ENCODE results near the gene BUB1B.

Gene BUB1B

GRCh38 chr15:40182358-40183029 lies 21.6 kb downstream of the BUB1B start:
- DNase-seq (ENCODE audit: low read depth in 2 of 2, low spot score in 1 of 2), result no peak

- DNase-seq (ENCODE audit: low read depth in 2 of 2, low spot score in 1 of 2), result no peak
Observed at GRCh38 chr15:40183636-40184463, 23.0 kb downstream of the BUB1B start.

GRCh38 chr15:40190591-40190990 lies 29.7 kb downstream of the BUB1B start:
- DNase-seq (ENCODE audit: low read depth in 2 of 2, low spot score in 1 of 2), result no peak

- no peak for DNase-seq (ENCODE audit: low read depth in 2 of 2, low spot score in 1 of 2)
Observed at GRCh38 chr15:40192942-40193341, 32.1 kb downstream of the BUB1B start.

GRCh38 chr15:40197434-40197833 lies 36.6 kb downstream of the BUB1B start:
- DNase-seq (ENCODE audit: low read depth in 2 of 2, low spot score in 1 of 2), result no peak

- DNase-seq (ENCODE audit: low read depth in 2 of 2, low spot score in 1 of 2), result no peak
Observed at GRCh38 chr15:40198355-40199085, 37.7 kb downstream of the BUB1B start.

GRCh38 chr15:40204100-40204499 lies 43.2 kb downstream of the BUB1B start:
- DNase-seq (ENCODE audit: low read depth in 2 of 2, low spot score in 1 of 2), result no peak

GRCh38 chr15:40217166-40217824 lies 56.4 kb downstream of the BUB1B start:
- no peak for DNase-seq (ENCODE audit: low read depth in 2 of 2, low spot score in 1 of 2)

- no peak for DNase-seq (ENCODE audit: low read depth in 2 of 2, low spot score in 1 of 2)
Observed at GRCh38 chr15:40219801-40220200, 58.9 kb downstream of the BUB1B start.

- DNase-seq (ENCODE audit: low read depth in 2 of 2, low spot score in 1 of 2), result no peak
Observed at GRCh38 chr15:40222131-40222530, 61.3 kb downstream of the BUB1B start.

- no peak for DNase-seq (ENCODE audit: low read depth in 2 of 2, low spot score in 1 of 2)
Observed at GRCh38 chr15:40226736-40227135, 65.9 kb downstream of the BUB1B start.

- no peak for DNase-seq (ENCODE audit: low read depth in 2 of 2, low spot score in 1 of 2)
Observed at GRCh38 chr15:40229316-40229715, 68.4 kb downstream of the BUB1B start.

GRCh38 chr15:40229956-40230355 lies 69.1 kb downstream of the BUB1B start:
- no peak for DNase-seq (ENCODE audit: low read depth in 2 of 2, low spot score in 1 of 2)

GRCh38 chr15:40232625-40233070 lies 71.8 kb downstream of the BUB1B start:
- no peak for DNase-seq (ENCODE audit: low read depth in 2 of 2, low spot score in 1 of 2)

- DNase-seq (ENCODE audit: low read depth in 2 of 2, low spot score in 1 of 2), result no peak
Observed at GRCh38 chr15:40233727-40234577, 73.1 kb downstream of the BUB1B start.

GRCh38 chr15:40234783-40235182 lies 73.9 kb downstream of the BUB1B start:
- no peak for DNase-seq (ENCODE audit: low read depth in 2 of 2, low spot score in 1 of 2)

GRCh38 chr15:40235201-40235885 lies 74.5 kb downstream of the BUB1B start:
- no peak for DNase-seq (ENCODE audit: low read depth in 2 of 2, low spot score in 1 of 2)

GRCh38 chr15:40238532-40239403 lies 77.9 kb downstream of the BUB1B start, which contains the start of gene PAK6:
Gene PAK6, plus strand, starts transcription at chr15:40239063. Its CDS starts 25,723 bp downstream, at chr15:40264786.
- DNase-seq (ENCODE audit: low read depth in 2 of 2, low spot score in 1 of 2), result no peak

- no peak for DNase-seq (ENCODE audit: low read depth in 2 of 2, low spot score in 1 of 2)
Observed at GRCh38 chr15:40239404-40239692, 78.5 kb downstream of the BUB1B start.
